AG09319 (cell line): Measurements from ENCODE around the gene EXOC6.

Source experiments
- DNase-seq: peaks from one replicate; pipeline ENCODE4 v3.0.0-alpha.2; 2010; ENCODE audit warnings: low read depth; ENCODE audit errors: extremely low read depth
- CTCF ChIP-seq: IDR thresholded peaks from 2 replicates; pipeline ENCODE4 v1.5.1; 2011; ENCODE audit warnings: low read depth, mild to moderate bottlenecking, inconsistent platforms, low read length, moderate library complexity

Gene EXOC6

GRCh38 chr10:93015722-93016121 lies 167.4 kb downstream of the EXOC6 start:
- DNase-seq, result no peak
- no peak for TF ChIP-seq CTCF

- TF ChIP-seq CTCF, result no peak
- DNase-seq, result no peak
Observed at GRCh38 chr10:93023013-93023650, 174.8 kb downstream of the EXOC6 start.

- no peak for TF ChIP-seq CTCF
- DNase-seq, result no peak
Observed at GRCh38 chr10:93026072-93026471, 177.8 kb downstream of the EXOC6 start.

- no peak for DNase-seq
- no peak for TF ChIP-seq CTCF
Observed at GRCh38 chr10:93027508-93027907, 179.2 kb downstream of the EXOC6 start.

GRCh38 chr10:93028883-93029282 lies 180.6 kb downstream of the EXOC6 start:
- no peak for TF ChIP-seq CTCF
- peak; percentile 4 for DNase-seq

GRCh38 chr10:93030409-93030808 lies 182.1 kb downstream of the EXOC6 start:
- peak; percentile 27 for DNase-seq
- TF ChIP-seq CTCF, result no peak

- no peak for DNase-seq
- no peak for TF ChIP-seq CTCF
Observed at GRCh38 chr10:93032105-93032808, 183.9 kb downstream of the EXOC6 start.
